Natural killer cell treated with Interleukin-12 subunit alpha and Interleukin-12 subunit beta and Interleukin-15 and Interleukin-18, amount 100 ng/mL, for 72 hours (primary cell): ENCODE results near the gene DDR2. TPM values are rescaled to one million over a fixed set of nuclear protein-coding genes. Genes with fewer than 3 reads are reported as not detected.

Source experiments
- ATAC-seq, 2 donors: fragments of 150-1000 bp; cut with Tn5 transposase in 1 of 2; sonication (Bioruptor Pico), chemical (Tn5 transposase) in 1 of 2; 2 replicates each; pipeline ENCODE4 v1.10.0; 2021
- DNase-seq: peaks from one replicate; pipeline ENCODE4 v3.0.0; 2022; ENCODE audit warnings: low spot score
- H3K27ac Mint-ChIP-seq, 2 donors: 1 replicate in 1 of 2; 2 replicates in 1 of 2; pipeline ENCODE4 v1.8.0; 2022; ENCODE audit warnings: mixed read lengths in 2 of 2, mild to moderate bottlenecking in 1 of 2, moderate library complexity in 1 of 2
- H3K27me3 Mint-ChIP-seq, 2 donors: 1 replicate in 1 of 2; 2 replicates in 1 of 2; pipeline ENCODE4 v1.8.0; 2022; ENCODE audit warnings: mixed read lengths in 2 of 2
- H3K36me3 Mint-ChIP-seq: one replicate; pipeline ENCODE4 v1.8.0; 2022; ENCODE audit warnings: mixed read lengths
- H3K4me1 Mint-ChIP-seq, 2 donors: 1 replicate in 1 of 2; 2 replicates in 1 of 2; pipeline ENCODE4 v1.8.0; 2022; ENCODE audit warnings: low read depth in 2 of 2, mixed read lengths in 2 of 2, mild to moderate bottlenecking in 1 of 2
- H3K4me3 Mint-ChIP-seq: one replicate; pipeline ENCODE4 v1.8.0; 2022; ENCODE audit warnings: mixed read lengths
- H3K9me3 Mint-ChIP-seq: 2 replicates; pipeline ENCODE4 v1.8.0; 2022; ENCODE audit warnings: mixed read lengths
- total RNA-seq, 2 donors: library from RNA; stranded (reverse); gene quantifications; one replicate each; pipeline ENCODE4 v1.2.3, GENCODE V29; 2022

DDR2 gene
- total RNA-seq, 2 donors from 2014 or later: 0.57 to 2.3 TPM

DNA sequence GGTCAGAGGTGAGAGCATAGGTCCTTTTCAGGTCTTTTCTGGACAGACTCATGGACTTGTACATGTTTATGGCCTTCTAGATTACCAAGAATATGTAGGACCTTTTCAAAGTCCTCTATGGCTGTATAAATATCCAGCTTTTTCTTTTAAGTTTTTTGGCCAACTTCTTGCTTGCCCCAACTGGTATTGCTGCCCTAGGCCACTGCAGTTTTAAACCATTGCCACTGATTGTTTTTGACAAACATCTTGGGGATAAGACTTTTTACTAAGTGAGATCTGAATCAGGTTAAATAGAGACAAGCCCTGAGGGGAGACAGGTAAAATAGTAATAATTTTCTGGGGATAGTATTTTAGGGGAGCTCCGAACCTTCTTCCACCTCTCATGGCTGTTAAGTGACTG is 14.8 kb upstream of the DDR2 start:
- H3K27ac Mint-ChIP-seq: no peak overlapping the region
- no peaks in the 10 kb centered on the region for H3K4me1 Mint-ChIP-seq
- peaks cover 4% of the 10 kb centered on the region for H3K9me3 Mint-ChIP-seq
- H3K27me3 Mint-ChIP-seq: peaks cover 0 to 4% of the 10 kb centered on the region in 2 donors
- no peak overlapping the region for H3K4me3 Mint-ChIP-seq
- ATAC-seq (no peak), DNase-seq (no peak)
- peaks cover 16% of the 10 kb centered on the region for H3K36me3 Mint-ChIP-seq

DNA sequence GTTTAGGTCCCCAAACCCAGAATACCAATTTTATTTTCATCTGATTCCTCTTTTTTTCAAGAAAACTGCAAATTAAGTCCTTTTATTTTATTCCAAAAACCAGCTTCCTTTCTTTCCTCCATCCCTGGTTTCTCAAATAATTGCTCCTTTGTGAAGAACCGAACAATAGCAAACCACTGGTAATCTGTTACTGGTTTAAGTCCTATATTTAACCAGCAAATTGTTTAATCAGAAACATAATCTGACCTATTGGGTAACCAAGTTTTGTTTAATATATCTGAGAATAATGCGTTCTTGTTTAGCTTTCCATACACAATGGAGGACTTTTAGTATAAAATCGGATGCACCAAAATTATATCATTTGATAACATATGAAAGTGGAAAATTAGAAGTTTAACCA is 13.2 kb upstream of the DDR2 start:
- ATAC-seq: no peak
- Mint-ChIP-seq H3K4me3 (no peak overlapping the region), H3K9me3 (peaks cover 4% of the 10 kb centered on the region), H3K36me3 (peaks cover 16% of the 10 kb centered on the region), H3K27me3 (peaks cover 0 to 4% of the 10 kb centered on the region in 2 donors), H3K4me1 (no peaks in the 10 kb centered on the region), H3K27ac (no peak overlapping the region)
- no peak for DNase-seq

- DNase-seq: no peak
- Mint-ChIP-seq H3K4me1 (no peaks in the 10 kb centered on the region), H3K4me3 (no peak overlapping the region), H3K36me3 (peaks cover 16% of the 10 kb centered on the region), H3K27me3 (peaks cover 0 to 9% of the 10 kb centered on the region in 2 donors), H3K9me3 (peaks cover 4% of the 10 kb centered on the region), H3K27ac (no peak overlapping the region)
- ATAC-seq: no peak
Observed at GRCh38 chr1:162621256-162621655, 11.0 kb upstream of the DDR2 start.

DNA sequence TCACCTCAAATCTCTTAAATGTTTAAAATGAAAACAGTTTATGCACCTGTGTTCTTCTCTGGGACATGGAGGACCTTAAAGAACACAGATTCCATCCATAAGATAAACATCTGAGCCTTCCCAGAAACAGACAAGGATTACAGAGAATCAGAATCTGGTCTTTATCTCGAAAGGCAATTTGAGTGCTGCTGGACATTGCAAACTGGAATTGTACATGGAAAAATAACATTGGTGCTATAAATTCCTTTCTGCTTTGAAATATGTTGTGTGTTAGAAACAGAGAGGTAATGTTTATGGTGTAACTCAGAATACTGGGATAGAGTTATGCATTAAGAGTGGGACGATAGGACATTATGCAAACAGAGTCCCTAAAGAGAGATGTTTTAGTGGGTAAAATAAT is 6.6 kb upstream of the DDR2 start:
- H3K9me3 Mint-ChIP-seq: no peaks in the 10 kb centered on the region

GRCh38 chr1:162626094-162626493 is 6.2 kb upstream of the DDR2 start:
- no peaks in the 10 kb centered on the region for H3K9me3 Mint-ChIP-seq
- ATAC-seq: no peak
- H3K27ac Mint-ChIP-seq: no peak overlapping the region

More for the DNA sequence above, 6.6 kb upstream of the DDR2 start:
- Mint-ChIP-seq H3K4me1 (peaks cover 0 to 2% of the 10 kb centered on the region in 2 donors), H3K27ac (no peak overlapping the region), H3K27me3 (peaks cover 0 to 13% of the 10 kb centered on the region in 2 donors), H3K4me3 (no peak overlapping the region), H3K36me3 (no peaks in the 10 kb centered on the region)
- DNase-seq (no peak), ATAC-seq (no peak)

GRCh38 chr1:162626761-162627160 is 5.5 kb upstream of the DDR2 start:
- H3K4me1 Mint-ChIP-seq: peaks cover 0 to 2% of the 10 kb centered on the region in 2 donors
- DNase-seq (no peak), ATAC-seq (no peak)
- H3K4me3 Mint-ChIP-seq: no peak overlapping the region
- no peaks in the 10 kb centered on the region for H3K36me3 Mint-ChIP-seq
- no peaks in the 10 kb centered on the region for H3K9me3 Mint-ChIP-seq
- H3K27me3 Mint-ChIP-seq: peaks cover 0 to 17% of the 10 kb centered on the region in 2 donors
- no peak overlapping the region for H3K27ac Mint-ChIP-seq

More at GRCh38 chr1:162626094-162626493, 6.2 kb upstream of the DDR2 start:
- no peak for DNase-seq
- peaks cover 0 to 2% of the 10 kb centered on the region in 2 donors for H3K4me1 Mint-ChIP-seq
- peak overlapping the region; percentile 11 for H3K4me3 Mint-ChIP-seq
- H3K36me3 Mint-ChIP-seq: no peaks in the 10 kb centered on the region
- peaks cover 0 to 16% of the 10 kb centered on the region in 2 donors for H3K27me3 Mint-ChIP-seq

GRCh38 chr1:162627662-162628296 is 4.5 kb upstream of the DDR2 start:
- DNase-seq (no peak), ATAC-seq (no peak)
- no peak overlapping the region for H3K4me3 Mint-ChIP-seq
- no peak overlapping the region for H3K27ac Mint-ChIP-seq
- peaks cover 0 to 2% of the 10 kb centered on the region in 2 donors for H3K4me1 Mint-ChIP-seq
- H3K27me3 Mint-ChIP-seq: peaks cover 0 to 17% of the 10 kb centered on the region in 2 donors
- no peaks in the 10 kb centered on the region for H3K9me3 Mint-ChIP-seq
- H3K36me3 Mint-ChIP-seq: no peaks in the 10 kb centered on the region

DNA sequence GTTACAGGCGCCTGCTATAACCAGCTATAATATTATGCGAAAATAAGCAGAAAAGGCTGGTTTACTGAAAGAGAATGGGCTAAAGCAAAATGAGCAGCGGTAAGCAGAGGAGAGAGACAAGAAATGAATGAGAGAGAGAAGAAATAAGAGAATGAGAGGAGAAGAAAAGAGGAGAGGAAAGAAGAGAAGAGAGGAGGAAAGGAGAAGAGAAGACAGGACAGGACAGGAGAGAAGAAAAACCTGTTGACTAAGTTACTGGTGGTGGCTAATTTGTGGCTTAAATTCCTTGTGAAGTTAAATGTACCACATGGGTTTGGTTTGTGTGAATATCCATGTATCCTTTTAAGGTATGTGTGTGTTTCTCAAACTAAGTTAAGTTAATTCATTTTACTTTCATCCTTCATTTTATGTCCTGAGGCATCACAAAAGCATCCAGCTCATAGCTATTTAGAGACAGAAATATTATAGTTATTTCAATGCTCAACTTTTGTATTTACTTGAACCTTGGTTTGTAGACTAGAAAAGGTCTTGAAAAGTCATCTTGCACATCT is 3.1 kb upstream of the DDR2 start:
- no peak for DNase-seq
- Mint-ChIP-seq H3K4me3 (no peak overlapping the region), H3K4me1 (peaks cover 0 to 2% of the 10 kb centered on the region in 2 donors), H3K27ac (no peak overlapping the region), H3K27me3 (peaks cover 0 to 17% of the 10 kb centered on the region in 2 donors), H3K9me3 (no peaks in the 10 kb centered on the region), H3K36me3 (no peaks in the 10 kb centered on the region)
- ATAC-seq: no peak

- Mint-ChIP-seq H3K4me1 (peaks cover 0 to 2% of the 10 kb centered on the region in 2 donors), H3K27ac (no peak overlapping the region), H3K9me3 (no peaks in the 10 kb centered on the region), H3K36me3 (no peaks in the 10 kb centered on the region), H3K4me3 (no peak overlapping the region), H3K27me3 (peaks cover 0 to 13% of the 10 kb centered on the region in 2 donors)
- DNase-seq: no peak
- no peak for ATAC-seq
Observed at GRCh38 chr1:162629651-162630050, 2.6 kb upstream of the DDR2 start.

DNA sequence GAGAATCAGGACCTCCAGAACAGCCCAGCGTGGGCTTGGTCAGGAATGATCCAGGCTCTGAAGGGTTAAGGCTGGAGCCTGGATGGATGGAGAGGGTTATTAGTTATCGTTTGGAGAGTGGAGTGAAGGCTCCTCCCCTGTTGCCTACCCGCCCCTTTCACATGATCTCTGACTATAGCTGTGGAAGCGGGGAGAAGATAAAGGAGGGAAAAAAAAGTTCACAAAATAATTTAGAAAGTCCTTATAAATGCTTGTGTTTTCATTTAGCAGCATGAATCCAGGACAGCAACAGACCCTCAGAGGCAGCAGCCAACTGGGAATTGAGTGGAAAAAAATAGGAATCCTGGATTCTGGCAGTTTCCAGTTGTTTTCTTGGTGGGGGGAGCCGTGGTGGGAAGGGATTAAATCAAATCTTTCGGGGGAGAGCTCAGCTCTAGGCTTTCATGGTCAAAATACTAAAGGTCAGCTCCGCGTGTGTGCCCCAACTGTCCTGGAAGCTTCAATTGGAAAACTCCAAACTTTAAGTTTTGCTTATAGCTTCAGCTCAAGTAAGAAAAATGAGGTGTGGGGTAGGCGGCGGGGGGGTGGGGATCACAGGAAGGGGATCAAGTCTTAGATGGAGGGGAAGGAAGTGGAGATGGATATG is 595 bp upstream of the DDR2 start:
- Mint-ChIP-seq H3K36me3 (no peaks in the 10 kb centered on the region), H3K4me3 (no peak overlapping the region), H3K4me1 (peaks cover 0 to 2% of the 10 kb centered on the region in 2 donors), H3K9me3 (no peaks in the 10 kb centered on the region), H3K27me3 (peaks cover 0 to 12% of the 10 kb centered on the region in 2 donors), H3K27ac (no peak overlapping the region)
- ATAC-seq: no peak
- no peak for DNase-seq

GRCh38 chr1:162632698-162633080 is 425 bp downstream of the DDR2 start:
- H3K27me3 Mint-ChIP-seq: peaks cover 0 to 9% of the 10 kb centered on the region in 2 donors
- ATAC-seq (no peak), DNase-seq (no peak)
- H3K9me3 Mint-ChIP-seq: no peaks in the 10 kb centered on the region
- no peak overlapping the region for H3K4me3 Mint-ChIP-seq
- H3K4me1 Mint-ChIP-seq: no peaks in the 10 kb centered on the region
- H3K27ac Mint-ChIP-seq: no peak overlapping the region
- no peaks in the 10 kb centered on the region for H3K36me3 Mint-ChIP-seq

GRCh38 chr1:162633081-162633762 is 958 bp downstream of the DDR2 start:
- H3K27me3 Mint-ChIP-seq: peaks cover 0 to 9% of the 10 kb centered on the region in 2 donors
- no peaks in the 10 kb centered on the region for H3K36me3 Mint-ChIP-seq
- no peak overlapping the region for H3K27ac Mint-ChIP-seq
- DNase-seq: no peak
- ATAC-seq: no peak
- no peaks in the 10 kb centered on the region for H3K4me1 Mint-ChIP-seq
- no peaks in the 10 kb centered on the region for H3K9me3 Mint-ChIP-seq
- H3K4me3 Mint-ChIP-seq: no peak overlapping the region

DNA sequence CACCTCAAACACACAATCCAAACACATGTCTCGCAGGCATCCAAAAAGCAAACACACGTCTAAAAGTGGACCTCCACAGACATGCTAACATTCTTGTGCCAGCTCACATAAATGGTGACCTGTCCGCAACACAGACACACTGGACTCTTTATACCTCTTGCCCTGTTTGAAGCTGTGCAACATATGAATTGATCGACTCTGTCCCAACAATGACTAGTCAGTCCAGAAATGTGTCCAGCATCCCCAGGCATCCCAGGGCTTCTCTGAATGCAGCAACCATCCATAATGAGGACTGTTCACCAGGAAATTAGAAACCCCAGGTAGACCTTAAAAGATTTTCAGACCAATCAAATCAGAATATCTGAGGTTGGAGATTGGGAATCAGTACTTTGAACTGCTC is 3.2 kb downstream of the DDR2 start:
- no peaks in the 10 kb centered on the region for H3K9me3 Mint-ChIP-seq
- H3K4me1 Mint-ChIP-seq: no peaks in the 10 kb centered on the region
- no peak overlapping the region for H3K4me3 Mint-ChIP-seq
- H3K27me3 Mint-ChIP-seq: peaks cover 5 to 7% of the 10 kb centered on the region in 2 donors
- no peaks in the 10 kb centered on the region for H3K36me3 Mint-ChIP-seq
- ATAC-seq (no peak), DNase-seq (no peak)
- no peak overlapping the region for H3K27ac Mint-ChIP-seq

DNA sequence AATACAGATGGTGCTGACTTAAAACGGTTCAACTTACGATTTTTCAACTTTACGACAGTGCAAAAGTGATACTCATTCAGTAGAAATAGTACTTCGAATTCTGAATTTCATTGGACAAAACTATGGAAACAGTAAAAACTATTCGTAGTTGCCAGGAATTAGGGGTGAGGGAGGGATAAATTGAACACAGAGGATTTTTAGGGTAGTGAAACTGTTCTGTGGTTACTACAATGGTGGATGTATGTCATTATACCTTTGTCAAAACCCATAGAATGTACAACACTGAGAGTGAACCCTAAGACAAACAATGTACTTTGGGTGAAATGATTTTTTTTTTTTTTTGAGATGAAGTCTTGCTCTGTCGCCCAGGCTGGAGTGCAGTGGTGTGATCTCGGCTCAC is 7.5 kb downstream of the DDR2 start:
- ATAC-seq (no peak), DNase-seq (no peak)
- Mint-ChIP-seq H3K27me3 (peaks cover 0 to 7% of the 10 kb centered on the region in 2 donors), H3K4me1 (no peaks in the 10 kb centered on the region), H3K27ac (no peak overlapping the region), H3K4me3 (no peak overlapping the region), H3K36me3 (no peaks in the 10 kb centered on the region), H3K9me3 (no peaks in the 10 kb centered on the region)
